ENCODE data around the gene IGF1.
"Not testable (repeated sequence)": the region's sequence is repeated elsewhere in the genome, so short reads cannot be mapped to it uniquely, and the experiment has no call there.

The IGF1 gene

GRCh38 chr12:102376181-102376747 is 104.1 kb downstream of the IGF1 start:
- no peak for DNase-seq

GRCh38 chr12:102374190-102374589 is 106.2 kb downstream of the IGF1 start:
- no peak for DNase-seq

DNA sequence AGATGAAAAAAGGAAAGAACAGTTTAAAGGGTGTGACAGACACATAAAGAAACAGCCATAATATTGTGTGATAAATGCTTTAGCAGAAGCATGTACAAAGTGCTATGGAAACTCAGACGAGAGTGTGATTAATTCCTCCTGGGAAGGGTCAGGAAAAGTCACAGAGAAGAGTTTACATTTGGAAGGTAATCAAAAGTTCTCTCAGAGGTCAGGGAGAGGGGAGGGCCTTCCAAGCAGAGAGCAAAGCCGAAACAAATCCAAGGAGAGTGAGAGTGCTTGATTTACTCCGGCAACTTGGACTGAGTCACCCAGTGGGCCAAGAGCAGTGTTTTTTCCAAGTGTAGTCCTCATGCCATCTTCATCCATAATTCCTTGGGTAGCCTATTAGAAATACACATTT is 108.3 kb downstream of the IGF1 start:
- no peak for DNase-seq

GRCh38 chr12:102371165-102371564 is 109.2 kb downstream of the IGF1 start:
- no peak for DNase-seq

DNA sequence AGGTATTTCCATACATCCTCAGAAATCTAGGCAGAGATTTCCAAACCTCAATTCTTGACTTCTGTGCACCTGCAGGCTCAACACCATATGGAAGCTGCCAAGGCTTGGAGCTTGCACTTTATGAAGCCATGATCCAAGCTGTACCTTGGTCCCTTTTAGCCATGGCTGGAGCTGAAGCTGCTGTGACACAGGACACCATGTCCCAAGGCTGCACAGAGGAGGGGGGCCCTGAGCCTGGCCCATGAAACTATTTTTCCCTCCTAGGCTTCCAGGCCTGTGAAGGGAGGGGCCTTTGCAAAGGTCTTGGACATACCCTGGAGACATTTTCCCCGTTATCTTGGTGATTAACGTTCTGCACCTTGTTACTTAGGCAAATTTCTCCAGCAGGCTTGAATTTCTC is 110.5 kb downstream of the IGF1 start:
- no peak for DNase-seq

- no peak for DNase-seq
Observed at GRCh38 chr12:102365365-102365764, 115.0 kb downstream of the IGF1 start.

- no peak for DNase-seq
Observed at GRCh38 chr12:102364709-102365108, 115.7 kb downstream of the IGF1 start.

GRCh38 chr12:102356690-102357089 is 123.7 kb downstream of the IGF1 start:
- no peak for DNase-seq

GRCh38 chr12:102354281-102354680 is 126.1 kb downstream of the IGF1 start:
- not testable (repeated sequence) for DNase-seq

DNA sequence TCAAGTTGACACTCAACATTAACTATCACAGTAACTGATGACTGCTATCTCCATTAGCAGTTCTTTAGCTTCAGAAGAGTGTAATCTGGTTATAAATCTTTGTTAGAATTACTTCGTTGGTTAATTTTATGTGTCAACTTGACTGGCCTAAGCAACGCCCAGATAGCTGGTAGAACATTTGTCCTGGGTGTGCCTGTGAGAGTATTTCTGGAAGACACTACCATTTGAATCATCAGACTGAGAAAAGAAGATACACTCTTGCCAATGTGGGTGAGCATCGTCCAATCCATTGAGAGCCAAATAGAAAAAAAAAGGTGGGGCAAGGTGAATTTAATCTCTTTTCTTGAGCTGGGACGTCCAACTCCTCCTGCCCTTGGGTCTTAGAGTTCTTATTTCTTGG is 129.0 kb downstream of the IGF1 start:
- no peak for DNase-seq

GRCh38 chr12:102350070-102350469 is 130.3 kb downstream of the IGF1 start:
- no peak for DNase-seq

GRCh38 chr12:102349079-102349478 is 131.3 kb downstream of the IGF1 start:
- DNase-seq: no peak

- DNase-seq: no peak
Observed at GRCh38 chr12:102347811-102348210, 132.6 kb downstream of the IGF1 start.
